ENCODE results near the gene EFCAB12. TPM values are rescaled to one million over a fixed set of nuclear protein-coding genes. Genes with fewer than 3 reads are reported as not detected.
A peak's percentile ranks its signal among the peaks of the same experiment; 100 is the strongest.

Gene EFCAB12
- polyA plus RNA-seq, 2 of the 4 experiments (the other 2 are of a cell fraction) = 0.62 to 1.1 TPM

- no peak overlapping the region for H3K4me3 ChIP-seq
- H3K27ac ChIP-seq = peak overlapping the region; percentile 23 to 68; a peak in 4 of 6 replicates
- peaks cover 37% of the 10 kb centered on the region for H3K4me1 ChIP-seq
- FAIRE-seq = no peak
- H3K4me2 ChIP-seq = no peak overlapping the region
- POLR2A ChIA-PET = no interaction called here
- no peaks in the 10 kb centered on the region for H3K9me3 ChIP-seq
- 81% methylated on average over 11 of the region's 14 CpGs for WGBS (ENCODE audit: missing lambda C conversion rate)
- CTCF ChIA-PET = interaction anchor here (1.5 kb wide), 2 partner anchors 22 to 35 kb away, joined by 4 read pairs; partner anchors contain the start of genes IFT122 and MBD4
- no peak for ATAC-seq
- no peak for DNase-seq (ENCODE audit: low read depth in 1 of 2, low spot score in 1 of 2)
- no peak for TF ChIP-seq RAD21 (conservative IDR thresholded peaks at IDR 0.05 in 1 of 2, IDR thresholded peaks at IDR 0.05 in 1 of 2)
- TF ChIP-seq HOXA7 (CRISPR knock-in tag; IDR thresholded peaks at IDR 0.05) = no peak
- no peak for TF ChIP-seq KDM5A (IDR thresholded peaks at IDR 0.05)
These were observed 10.1 kb downstream of the EFCAB12 start for GRCh38 chr3:129418041-129418973.

- no peak for ATAC-seq
These were observed 11.1 kb downstream of the EFCAB12 start for GRCh38 chr3:129417326-129417725.

GRCh38 chr3:129416415-129416814, 12.0 kb downstream of the EFCAB12 start:
- CTCF ChIA-PET = interaction anchor here (0.5 kb wide), 1 partner anchor 10 kb away, joined by 3 read pairs; no protein-coding TSS in a partner anchor
- Histone ChIP-seq H3K4me1 (peaks cover 52% of the 10 kb centered on the region), H3K27ac (peak overlapping the region; percentile 93 to 94; a peak in 4 of 6 replicates), H3K4me2 (no peak overlapping the region), H3K9me3 (no peaks in the 10 kb centered on the region), H3K4me3 (no peak overlapping the region)
- TF ChIP-seq MYC (IDR thresholded peaks at IDR 0.05; ENCODE audit: borderline replicate concordance, low read length) (no peak), SMC3 (IDR thresholded peaks at IDR 0.05) (no peak), RCOR1 (IDR thresholded peaks at IDR 0.05; ENCODE audit: low read depth, low read length) (no peak), FOSL2 (IDR thresholded peaks at IDR 0.05) (no peak), FOSL2 (CRISPR knock-in tag; IDR thresholded peaks at IDR 0.05) (no peak)
- 85% methylated on average over 4 of the region's 4 CpGs for WGBS (ENCODE audit: missing lambda C conversion rate)
- POLR2A ChIA-PET = no interaction called here
- FAIRE-seq = no peak
- no peak for DNase-seq (ENCODE audit: low read depth in 1 of 2, low spot score in 1 of 2)
- ATAC-seq = no peak

More at GRCh38 chr3:129417326-129417725, 11.1 kb downstream of the EFCAB12 start:
- Histone ChIP-seq H3K27ac (peak overlapping the region; percentile 5 to 68; a peak in 2 of 6 replicates), H3K4me3 (no peak overlapping the region), H3K4me1 (peaks cover 46% of the 10 kb centered on the region), H3K9me3 (no peaks in the 10 kb centered on the region), H3K4me2 (no peak overlapping the region)
- ChIA-PET POLR2A (no interaction called here), CTCF (interaction anchor here (1.5 kb wide), 2 partner anchors 22 to 34 kb away, joined by 4 read pairs; partner anchors contain the start of genes IFT122 and MBD4)
- DNase-seq (ENCODE audit: low read depth in 1 of 2, low spot score in 1 of 2) (no peak), FAIRE-seq (no peak)
- no peak for TF ChIP-seq MYC (IDR thresholded peaks at IDR 0.05; ENCODE audit: borderline replicate concordance, low read length)
- TF ChIP-seq ZC3H11A (IDR thresholded peaks at IDR 0.05) = no peak
- TF ChIP-seq CEBPB (IDR thresholded peaks at IDR 0.05) = no peak
- TF ChIP-seq HEYL (CRISPR knock-in tag; IDR thresholded peaks at IDR 0.05) = no peak
- no peak for TF ChIP-seq EHMT2 (IDR thresholded peaks at IDR 0.05; ENCODE audit: low read depth)
- TF ChIP-seq RAD21 (conservative IDR thresholded peaks at IDR 0.05 in 1 of 2, IDR thresholded peaks at IDR 0.05 in 1 of 2) = no peak
- TF ChIP-seq FOSB (CRISPR knock-in tag; IDR thresholded peaks at IDR 0.05) = no peak
- TF ChIP-seq NR3C1 (IDR thresholded peaks at IDR 0.05) = no peak
- TF ChIP-seq KDM5A (IDR thresholded peaks at IDR 0.05) = no peak
- TF ChIP-seq CHD2 (IDR thresholded peaks at IDR 0.05; ENCODE audit: low read length, partially characterized antibody) = no peak
- no peak for TF ChIP-seq HES2 (IDR thresholded peaks at IDR 0.05)
- TF ChIP-seq CBX8 (IDR thresholded peaks at IDR 0.05) = no peak
- no peak for TF ChIP-seq RFX5 (IDR thresholded peaks at IDR 0.05)
- TF ChIP-seq E2F6 (IDR thresholded peaks at IDR 0.05; ENCODE audit: borderline replicate concordance, low read depth) = no peak
- TF ChIP-seq HMGXB4 (CRISPR knock-in tag; IDR thresholded peaks at IDR 0.05; ENCODE audit: borderline replicate concordance) = no peak
- TF ChIP-seq BHLHE40 (IDR thresholded peaks at IDR 0.05; ENCODE audit: low read depth, low read length) = no peak
- TF ChIP-seq HOXB13 (CRISPR knock-in tag; IDR thresholded peaks at IDR 0.05; ENCODE audit: low read depth) = no peak
- TF ChIP-seq FOSL2 (IDR thresholded peaks at IDR 0.05) = no peak
- TF ChIP-seq FOSL2 (CRISPR knock-in tag; IDR thresholded peaks at IDR 0.05) = no peak
- 59% methylated on average over 1 of the region's 1 CpG for WGBS (ENCODE audit: missing lambda C conversion rate)

Data from A549 (cell line).